ENCODE measurements around the gene DIDO1.

DIDO1 gene

GRCh38 chr20:62895539-62895938, 30.8 kb downstream of the DIDO1 start:
- no peak for DNase-seq (ENCODE audit: low read depth)
- TF ChIP-seq, protein P1, sequence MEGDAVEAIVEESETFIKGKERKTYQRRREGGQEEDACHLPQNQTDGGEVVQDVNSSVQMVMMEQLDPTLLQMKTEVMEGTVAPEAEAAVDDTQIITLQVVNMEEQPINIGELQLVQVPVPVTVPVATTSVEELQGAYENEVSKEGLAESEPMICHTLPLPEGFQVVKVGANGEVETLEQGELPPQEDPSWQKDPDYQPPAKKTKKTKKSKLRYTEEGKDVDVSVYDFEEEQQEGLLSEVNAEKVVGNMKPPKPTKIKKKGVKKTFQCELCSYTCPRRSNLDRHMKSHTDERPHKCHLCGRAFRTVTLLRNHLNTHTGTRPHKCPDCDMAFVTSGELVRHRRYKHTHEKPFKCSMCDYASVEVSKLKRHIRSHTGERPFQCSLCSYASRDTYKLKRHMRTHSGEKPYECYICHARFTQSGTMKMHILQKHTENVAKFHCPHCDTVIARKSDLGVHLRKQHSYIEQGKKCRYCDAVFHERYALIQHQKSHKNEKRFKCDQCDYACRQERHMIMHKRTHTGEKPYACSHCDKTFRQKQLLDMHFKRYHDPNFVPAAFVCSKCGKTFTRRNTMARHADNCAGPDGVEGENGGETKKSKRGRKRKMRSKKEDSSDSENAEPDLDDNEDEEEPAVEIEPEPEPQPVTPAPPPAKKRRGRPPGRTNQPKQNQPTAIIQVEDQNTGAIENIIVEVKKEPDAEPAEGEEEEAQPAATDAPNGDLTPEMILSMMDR (conservative IDR thresholded peaks at IDR 0.05; ENCODE audit: low read length) = no peak
- no peak overlapping the region for H3K4me3 ChIP-seq (ENCODE audit: low read length)

GRCh38 chr20:62894261-62894660, 32.0 kb downstream of the DIDO1 start:
- DNase-seq (ENCODE audit: low read depth) = no peak
- TF ChIP-seq, protein P1 (conservative IDR thresholded peaks at IDR 0.05; ENCODE audit: low read length) = no peak
- H3K4me3 ChIP-seq (ENCODE audit: low read length) = no peak overlapping the region

- TF ChIP-seq, protein P1 (conservative IDR thresholded peaks at IDR 0.05; ENCODE audit: low read length) = 0 out of 2 replicates have a peak, but pooled peaks have one; percentile 15
- no peak for DNase-seq (ENCODE audit: low read depth)
- no peak overlapping the region for H3K4me3 ChIP-seq (ENCODE audit: low read length)
Measured at GRCh38 chr20:62893700-62894099, 32.6 kb downstream of the DIDO1 start.

- TF ChIP-seq, protein P1 (conservative IDR thresholded peaks at IDR 0.05; ENCODE audit: low read length) = no peak
- no peak overlapping the region for H3K4me3 ChIP-seq (ENCODE audit: low read length)
- DNase-seq (ENCODE audit: low read depth) = no peak
Measured at GRCh38 chr20:62892348-62893304, 33.7 kb downstream of the DIDO1 start.

DNA sequence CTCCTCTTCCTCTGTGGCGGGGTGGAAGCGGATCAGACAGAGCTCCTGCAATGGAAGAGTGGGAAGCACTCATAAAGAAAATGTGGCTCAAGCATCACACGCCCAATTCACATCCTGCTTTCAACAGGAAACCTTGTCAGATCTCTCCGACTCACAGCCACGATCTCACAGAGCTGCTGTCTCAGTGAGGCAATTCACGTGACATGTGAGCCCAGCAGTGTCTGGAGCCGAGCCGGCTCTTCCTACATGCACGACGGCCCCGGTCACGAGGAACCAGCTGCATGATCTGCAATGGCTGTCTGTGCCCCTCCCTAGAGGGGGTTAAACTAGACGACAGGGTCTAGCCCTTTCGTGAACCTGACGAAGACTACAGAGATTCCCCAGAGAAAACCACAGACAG, 35.2 kb downstream of the DIDO1 start:
- no peak for DNase-seq (ENCODE audit: low read depth)
- H3K4me3 ChIP-seq (ENCODE audit: low read length) = no peak overlapping the region
- TF ChIP-seq, protein P1 (conservative IDR thresholded peaks at IDR 0.05; ENCODE audit: low read length) = no peak

GRCh38 chr20:62890444-62890843, 35.9 kb downstream of the DIDO1 start:
- no peak for DNase-seq (ENCODE audit: low read depth)
- no peak overlapping the region for H3K4me3 ChIP-seq (ENCODE audit: low read length)
- TF ChIP-seq, protein P1 (conservative IDR thresholded peaks at IDR 0.05; ENCODE audit: low read length) = no peak

DNA sequence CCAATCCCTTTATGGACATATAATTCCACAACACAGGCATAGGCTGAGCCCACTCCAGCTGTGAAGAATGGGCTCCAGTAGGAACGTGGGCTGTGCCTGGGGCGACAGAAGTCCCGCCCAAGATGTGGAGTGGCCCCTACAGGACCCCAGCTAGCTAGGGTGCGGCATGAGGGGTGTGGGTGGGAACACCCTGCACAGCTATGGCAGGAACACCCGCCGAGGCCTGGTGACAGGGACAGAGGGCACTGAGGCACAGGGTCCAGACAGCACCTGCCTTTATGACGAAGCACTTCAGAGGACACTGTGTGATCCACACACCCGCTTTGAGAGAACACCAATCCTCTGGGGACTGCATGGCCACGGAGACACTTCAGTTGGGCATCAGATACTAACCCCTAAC, 36.4 kb downstream of the DIDO1 start:
- H3K4me3 ChIP-seq (ENCODE audit: low read length) = no peak overlapping the region
- no peak for DNase-seq (ENCODE audit: low read depth)
- TF ChIP-seq, protein P1 (conservative IDR thresholded peaks at IDR 0.05; ENCODE audit: low read length) = no peak
